ENCODE results near the gene TRIM17. TPM values are rescaled to one million over a fixed set of nuclear protein-coding genes. Genes with fewer than 3 reads are reported as not detected.

TRIM17 gene
- total RNA-seq, 4 donors from 2014 or later, result not detected

DNA sequence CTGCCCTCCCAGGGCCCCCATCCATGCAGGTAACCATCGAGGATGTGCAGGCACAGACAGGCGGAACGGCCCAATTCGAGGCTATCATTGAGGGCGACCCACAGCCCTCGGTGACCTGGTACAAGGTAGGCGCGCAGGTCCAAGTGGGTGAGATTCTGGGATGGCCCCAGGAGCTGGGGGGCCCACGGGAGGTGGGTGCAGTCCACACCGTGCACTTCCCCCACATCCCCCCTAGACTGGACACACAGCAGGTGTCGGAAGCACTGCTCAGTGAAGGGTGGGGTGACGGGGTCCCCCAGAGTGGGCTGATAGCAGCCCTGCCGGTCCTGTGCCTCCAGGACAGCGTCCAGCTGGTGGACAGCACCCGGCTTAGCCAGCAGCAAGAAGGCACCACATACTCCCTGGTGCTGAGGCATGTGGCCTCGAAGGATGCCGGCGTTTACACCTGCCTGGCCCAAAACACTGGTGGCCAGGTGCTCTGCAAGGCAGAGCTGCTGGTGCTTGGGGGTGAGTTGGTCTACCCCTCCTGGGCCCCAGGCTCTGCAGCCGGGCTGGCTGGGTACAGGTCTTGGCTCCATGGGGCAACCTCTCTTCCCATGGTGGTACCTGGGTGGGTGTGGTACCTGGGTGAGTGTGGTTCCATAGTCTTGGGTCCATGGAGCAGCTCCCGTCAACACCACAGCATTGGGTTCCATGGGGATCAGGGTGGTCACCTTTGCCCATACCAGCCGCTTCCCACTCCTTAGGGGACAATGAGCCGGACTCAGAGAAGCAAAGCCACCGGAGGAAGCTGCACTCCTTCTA is 50.4 kb downstream of the TRIM17 start:
- no peak for ATAC-seq
- TF ChIP-seq CTCF (IDR thresholded peaks at IDR 0.05 in 4 of 5, conservative IDR thresholded peaks at IDR 0.05 in 1 of 5) (no peak), POLR2A (IDR thresholded peaks at IDR 0.05) (no peak)
- intact Hi-C loops (cut with DNase I; ENCODE audit: low total_unique reads) (no loop called here), in situ Hi-C loops (cut with MboI; ENCODE audit: low sequenced_read_pairs in 4 of 4) (no loop called here)
- no peaks in the 10 kb centered on the region for H3K27me3 ChIP-seq
- no peak overlapping the region for H3K4me3 ChIP-seq
- H3K27ac ChIP-seq, result peak overlapping the region in 3 of 4 donors; percentile 83 to 92 (median 89)
- H3K36me3 ChIP-seq, result peaks cover 0 to 37% of the 10 kb centered on the region in 2 donors
- H3K4me1 ChIP-seq, result peaks cover 17 to 39% of the 10 kb centered on the region in 2 donors
- H3K9me3 ChIP-seq, result no peaks in the 10 kb centered on the region
- DNase-seq, result peak in 1 of 2 donors; percentile 20

- intact Hi-C loops (cut with DNase I; ENCODE audit: low total_unique reads), result no loop called here
- peaks cover 0 to 33% of the 10 kb centered on the region in 2 donors for H3K36me3 ChIP-seq
- in situ Hi-C loops (cut with MboI; ENCODE audit: low sequenced_read_pairs in 4 of 4), result no loop called here
- TF ChIP-seq CTCF (IDR thresholded peaks at IDR 0.05 in 4 of 5, conservative IDR thresholded peaks at IDR 0.05 in 1 of 5), result no peak
- TF ChIP-seq POLR2A (IDR thresholded peaks at IDR 0.05), result no peak
- no peaks in the 10 kb centered on the region for H3K27me3 ChIP-seq
- H3K9me3 ChIP-seq, result no peaks in the 10 kb centered on the region
- peaks cover 14 to 31% of the 10 kb centered on the region in 2 donors for H3K4me1 ChIP-seq
- peak in 1 of 2 donors; percentile 16 for DNase-seq
- ATAC-seq, result no peak
- H3K27ac ChIP-seq, result peak overlapping the region; percentile 48 to 92 (median 72)
- no peak overlapping the region for H3K4me3 ChIP-seq
Observed at GRCh38 chr1:228365271-228366061, 51.2 kb downstream of the TRIM17 start.

- TF ChIP-seq POLR2A (IDR thresholded peaks at IDR 0.05) (no peak), CTCF (IDR thresholded peaks at IDR 0.05 in 4 of 5, conservative IDR thresholded peaks at IDR 0.05 in 1 of 5) (no peak)
- no peak for ATAC-seq
- H3K4me1 ChIP-seq, result peaks cover 7 to 24% of the 10 kb centered on the region in 2 donors
- no peaks in the 10 kb centered on the region for H3K9me3 ChIP-seq
- no peaks in the 10 kb centered on the region for H3K27me3 ChIP-seq
- H3K36me3 ChIP-seq, result peaks cover 0 to 33% of the 10 kb centered on the region in 2 donors
- in situ Hi-C loops (cut with MboI; ENCODE audit: low sequenced_read_pairs in 4 of 4) (no loop called here), intact Hi-C loops (cut with DNase I; ENCODE audit: low total_unique reads) (no loop called here)
- DNase-seq, result peak in 1 of 2 donors; percentile 57
- H3K4me3 ChIP-seq, result no peak overlapping the region
- peak overlapping the region; percentile 48 to 92 (median 72) for H3K27ac ChIP-seq
Observed at GRCh38 chr1:228364706-228365213, 51.9 kb downstream of the TRIM17 start.

DNA sequence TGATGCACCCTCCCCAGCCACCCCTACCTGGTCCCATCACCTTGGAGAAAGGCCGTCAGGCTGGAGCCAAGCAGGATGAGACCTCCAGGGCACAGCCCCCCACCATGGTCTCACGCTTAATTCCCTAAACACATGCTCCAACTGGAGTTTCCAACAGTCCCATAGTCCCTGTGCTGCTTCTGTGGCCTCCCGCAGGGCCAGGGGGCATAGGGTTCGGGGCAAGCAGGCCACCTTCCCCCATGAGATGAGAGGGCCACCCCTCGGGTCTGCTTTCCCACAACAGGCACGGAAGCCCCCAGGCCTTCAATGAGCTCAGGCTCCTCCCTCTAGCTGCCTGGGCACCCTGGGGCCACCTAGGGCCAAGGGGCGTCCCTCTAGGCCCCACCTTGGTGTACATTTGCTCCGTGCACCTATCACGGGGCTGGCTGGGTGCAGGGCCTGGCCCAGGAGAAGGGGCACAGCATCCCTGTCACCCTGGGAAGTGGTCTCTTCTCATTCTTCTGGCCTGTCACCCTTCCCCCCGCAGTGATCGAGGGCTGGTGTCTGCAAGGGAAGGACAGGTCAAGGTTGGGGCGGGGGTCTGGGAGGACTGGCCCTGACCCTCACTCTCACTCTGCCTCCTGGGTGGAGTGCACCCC is 52.5 kb downstream of the TRIM17 start:
- no peak for ATAC-seq
- Histone ChIP-seq H3K27ac (peak overlapping the region; percentile 48 to 92 (median 72)), H3K36me3 (peaks cover 0 to 33% of the 10 kb centered on the region in 2 donors), H3K9me3 (no peaks in the 10 kb centered on the region), H3K4me1 (peaks cover 4 to 18% of the 10 kb centered on the region in 2 donors), H3K27me3 (no peaks in the 10 kb centered on the region), H3K4me3 (no peak overlapping the region)
- in situ Hi-C loops (cut with MboI; ENCODE audit: low sequenced_read_pairs in 4 of 4), result no loop called here
- intact Hi-C loops (cut with DNase I; ENCODE audit: low total_unique reads), result no loop called here
- no peak for TF ChIP-seq POLR2A (IDR thresholded peaks at IDR 0.05)
- TF ChIP-seq CTCF (IDR thresholded peaks at IDR 0.05 in 4 of 5, conservative IDR thresholded peaks at IDR 0.05 in 1 of 5), result no peak
- no peak for DNase-seq
